ENCODE measurements around the gene PRKCE. TPM values are rescaled to one million over a fixed set of nuclear protein-coding genes. Genes with fewer than 3 reads are reported as not detected.

PRKCE gene
- total RNA-seq, 1 experiment from 2014 or later: 2.4 TPM

GRCh38 chr2:46236876-46237859 is 585.7 kb downstream of the PRKCE start:
- H3K36me3 ChIP-seq (ENCODE audit: insufficient read depth, low read length, poor library complexity, severe bottlenecking): no peaks in the 10 kb centered on the region
- TF ChIP-seq EZH2 (IDR thresholded peaks at IDR 0.05; ENCODE audit: borderline replicate concordance, low read depth, low read length, poor library complexity, severe bottlenecking): no peak
- no peak for TF ChIP-seq CTCF (conservative IDR thresholded peaks at IDR 0.05; ENCODE audit: low read depth, low read length)
- no peak for DNase-seq (ENCODE audit: low spot score)
- BruUV-seq (replicated peaks): no TSS peak
- ChIA-PET POLR2A (ENCODE audit: low non-redundant PET) (no interaction called here), CTCF (no interaction called here)
- H3K27ac ChIP-seq (ENCODE audit: low read depth, low read length, poor library complexity, severe bottlenecking): no peak overlapping the region
- intact Hi-C loops (cut with micrococcal nuclease; ENCODE audit: unreplicated experiment): no loop called here
- H3K9me3 ChIP-seq (ENCODE audit: low read depth, low read length, poor library complexity, severe bottlenecking): no peaks in the 10 kb centered on the region
- no peaks in the 10 kb centered on the region for H3K27me3 ChIP-seq (replicated peaks; ENCODE audit: insufficient read depth, low read depth, low read length, poor library complexity)
- H3K4me3 ChIP-seq (ENCODE audit: low read depth, low read length, poor library complexity, severe bottlenecking): no peak overlapping the region
- H3K4me1 ChIP-seq (ENCODE audit: insufficient read depth, low read length, poor library complexity, severe bottlenecking): no peaks in the 10 kb centered on the region

Other genes with a start within 250 kb of the PRKCE start
- gene SRBD1, start 40.4 kb upstream of the PRKCE start, total RNA-seq (2021): 16.7 and 21.9 TPM in 2 replicates